Mesendoderm (in vitro differentiated cells): ENCODE measurements around the gene RPS6KB2.

Experiments used
- DNase-seq: peaks from one replicate; pipeline ENCODE4 v3.0.0; 2013
- H2AK5ac ChIP-seq: 2 replicates; pipeline ENCODE4 v1.6.1; 2013; ENCODE audit warnings: low read length, inconsistent platforms
- H2BK120ac ChIP-seq: 2 replicates; pipeline ENCODE4 v1.6.1; 2013; ENCODE audit warnings: low read depth, mild to moderate bottlenecking, low read length, moderate library complexity, mixed read lengths
- H2BK15ac ChIP-seq: replicated peaks from 2 replicates; pipeline ENCODE4 v1.6.1; 2013; ENCODE audit warnings: low read depth, mild to moderate bottlenecking, moderate library complexity
- H2BK5ac ChIP-seq: 2 replicates; pipeline ENCODE4 v1.6.1; 2013; ENCODE audit warnings: low read length, inconsistent platforms
- H3K18ac ChIP-seq: 2 replicates; pipeline ENCODE4 v1.6.1; 2013; ENCODE audit warnings: mild to moderate bottlenecking, low read length, mixed read lengths
- H3K23ac ChIP-seq: one replicate; pipeline ENCODE4 v1.6.1; 2013; ENCODE audit warnings: low read length
- H3K27ac ChIP-seq: 2 replicates; pipeline ENCODE4 v1.5.1; 2013; ENCODE audit warnings: low read depth, mild to moderate bottlenecking, inconsistent platforms, low read length, moderate library complexity
- H3K27me3 ChIP-seq: 2 replicates; pipeline ENCODE4 v1.6.1; 2013; ENCODE audit warnings: low read length, control low read depth, mild to moderate bottlenecking, inconsistent platforms; ENCODE audit not compliant: insufficient read depth, poor library complexity
- H3K36me3 ChIP-seq: 2 replicates; pipeline ENCODE4 v1.6.1; 2013; ENCODE audit warnings: low read length, inconsistent platforms; ENCODE audit not compliant: control insufficient read depth, insufficient read depth
- H3K4ac ChIP-seq: one replicate; pipeline ENCODE4 v1.6.1; 2013; ENCODE audit warnings: low read depth, mild to moderate bottlenecking, low read length, moderate library complexity
- H3K4me1 ChIP-seq: 2 replicates; pipeline ENCODE4 v1.6.1; 2013; ENCODE audit warnings: low read depth, low read length, inconsistent platforms; ENCODE audit not compliant: control insufficient read depth
- H3K4me2 ChIP-seq: 2 replicates; pipeline ENCODE4 v1.6.1; 2013; ENCODE audit warnings: low read length
- H3K4me3 ChIP-seq: 2 replicates; pipeline ENCODE4 v1.5.1; 2013; ENCODE audit warnings: mild to moderate bottlenecking, low read length
- H3K56ac ChIP-seq: one replicate; pipeline ENCODE4 v1.6.1; 2013; ENCODE audit warnings: low read length
- H3K79me1 ChIP-seq: 2 replicates; pipeline ENCODE4 v1.6.1; 2013; ENCODE audit warnings: low read length, inconsistent platforms
- H3K79me2 ChIP-seq: 2 replicates; pipeline ENCODE4 v1.6.1; 2013; ENCODE audit warnings: mild to moderate bottlenecking, low read length; ENCODE audit not compliant: control insufficient read depth, insufficient read depth
- H3K9ac ChIP-seq: 2 replicates; pipeline ENCODE4 v1.6.1; 2013; ENCODE audit warnings: low read length, inconsistent platforms
- H4K5ac ChIP-seq: one replicate; pipeline ENCODE4 v1.6.1; 2013; ENCODE audit warnings: low read length
- H4K8ac ChIP-seq: one replicate; pipeline ENCODE4 v1.6.1; 2013; ENCODE audit warnings: low read depth, mild to moderate bottlenecking, control low read depth, low read length, moderate library complexity
- WGBS: extraction: QIAGEN DNeasy Blood & Tissue Kit; methylation state at CpG from one replicate; pipeline ENCODE4 v1.1.7; 2013; ENCODE audit warnings: low lambda C conversion rate, missing lambda C conversion rate; ENCODE audit not compliant: insufficient coverage; ENCODE audit errors: extremely low coverage; 5-methylcytosine and 5-hydroxymethylcytosine counted together

RPS6KB2 gene

DNA sequence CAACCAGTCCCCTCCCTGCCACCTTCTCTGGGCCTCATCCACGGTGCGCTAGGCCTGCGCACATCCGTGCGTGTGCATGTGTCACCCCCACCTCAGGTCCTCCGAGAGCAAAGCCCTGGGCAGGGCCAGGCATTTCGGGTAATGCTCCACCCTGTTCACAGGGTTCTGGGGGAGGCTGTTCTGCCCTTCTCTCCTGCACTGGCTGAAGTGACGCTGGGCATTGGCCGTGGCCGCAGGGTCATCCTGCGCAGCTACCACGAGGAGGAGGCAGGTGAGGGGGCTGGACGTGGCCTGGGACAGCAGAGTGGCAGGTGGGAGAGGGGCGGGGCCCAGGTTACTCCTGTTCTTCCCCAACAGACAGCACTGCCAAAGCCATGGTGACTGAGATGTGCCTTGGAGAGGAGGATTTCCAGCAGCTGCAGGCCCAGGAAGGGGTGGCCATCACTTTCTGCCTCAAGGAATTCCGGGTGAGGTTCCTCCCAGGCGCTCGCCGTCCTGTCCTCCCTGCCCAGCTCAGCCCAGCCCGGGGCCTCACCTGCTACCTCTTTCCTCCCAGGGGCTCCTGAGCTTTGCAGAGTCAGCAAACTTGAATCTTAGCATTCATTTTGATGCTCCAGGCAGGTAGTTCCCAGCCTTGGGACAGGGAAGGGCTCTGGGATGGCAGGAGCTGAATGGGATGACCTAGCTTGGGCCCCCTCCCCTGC lies 32.6 kb upstream of the RPS6KB2 start:
- no peak overlapping the region for H3K4me2 ChIP-seq
- WGBS = no CpG with 5 or more reads among the region's 19 CpGs
- H4K8ac ChIP-seq = no peak overlapping the region
- H3K9ac ChIP-seq = no peak overlapping the region
- no peaks in the 10 kb centered on the region for H3K27me3 ChIP-seq
- no peak overlapping the region for H3K18ac ChIP-seq
- H3K36me3 ChIP-seq = peaks cover 9% of the 10 kb centered on the region
- no peak overlapping the region for H2BK15ac ChIP-seq
- H4K5ac ChIP-seq = no peak overlapping the region
- no peak overlapping the region for H3K27ac ChIP-seq
- no peak overlapping the region for H3K4ac ChIP-seq
- H3K79me1 ChIP-seq = peaks cover 18% of the 10 kb centered on the region
- no peak overlapping the region for H3K23ac ChIP-seq
- H3K56ac ChIP-seq = peak overlapping the region; percentile 67
- DNase-seq = no peak
- no peak overlapping the region for H2BK5ac ChIP-seq
- peaks cover 15% of the 10 kb centered on the region for H3K79me2 ChIP-seq
- H3K4me1 ChIP-seq = peaks cover 7% of the 10 kb centered on the region
- no peak overlapping the region for H2BK120ac ChIP-seq
- H2AK5ac ChIP-seq = no peak overlapping the region
- no peak overlapping the region for H3K4me3 ChIP-seq

GRCh38 chr11:67396259-67396581 lies 32.1 kb upstream of the RPS6KB2 start:
- Histone ChIP-seq H3K4me2 (no peak overlapping the region), H3K36me3 (peaks cover 9% of the 10 kb centered on the region), H3K79me1 (peaks cover 19% of the 10 kb centered on the region), H2AK5ac (no peak overlapping the region), H3K4me1 (peaks cover 8% of the 10 kb centered on the region), H3K4ac (no peak overlapping the region), H4K5ac (no peak overlapping the region), H3K27ac (peak overlapping the region; percentile 78), H3K4me3 (no peak overlapping the region), H3K56ac (peak overlapping the region; percentile 67), H2BK120ac (no peak overlapping the region), H2BK5ac (no peak overlapping the region), H3K9ac (peak overlapping the region; percentile 49), H3K27me3 (no peaks in the 10 kb centered on the region), H3K79me2 (peaks cover 19% of the 10 kb centered on the region), H2BK15ac (no peak overlapping the region), H4K8ac (no peak overlapping the region), H3K18ac (no peak overlapping the region), H3K23ac (no peak overlapping the region)
- no peak for DNase-seq
- WGBS = no CpG with 5 or more reads among the region's 7 CpGs

DNA sequence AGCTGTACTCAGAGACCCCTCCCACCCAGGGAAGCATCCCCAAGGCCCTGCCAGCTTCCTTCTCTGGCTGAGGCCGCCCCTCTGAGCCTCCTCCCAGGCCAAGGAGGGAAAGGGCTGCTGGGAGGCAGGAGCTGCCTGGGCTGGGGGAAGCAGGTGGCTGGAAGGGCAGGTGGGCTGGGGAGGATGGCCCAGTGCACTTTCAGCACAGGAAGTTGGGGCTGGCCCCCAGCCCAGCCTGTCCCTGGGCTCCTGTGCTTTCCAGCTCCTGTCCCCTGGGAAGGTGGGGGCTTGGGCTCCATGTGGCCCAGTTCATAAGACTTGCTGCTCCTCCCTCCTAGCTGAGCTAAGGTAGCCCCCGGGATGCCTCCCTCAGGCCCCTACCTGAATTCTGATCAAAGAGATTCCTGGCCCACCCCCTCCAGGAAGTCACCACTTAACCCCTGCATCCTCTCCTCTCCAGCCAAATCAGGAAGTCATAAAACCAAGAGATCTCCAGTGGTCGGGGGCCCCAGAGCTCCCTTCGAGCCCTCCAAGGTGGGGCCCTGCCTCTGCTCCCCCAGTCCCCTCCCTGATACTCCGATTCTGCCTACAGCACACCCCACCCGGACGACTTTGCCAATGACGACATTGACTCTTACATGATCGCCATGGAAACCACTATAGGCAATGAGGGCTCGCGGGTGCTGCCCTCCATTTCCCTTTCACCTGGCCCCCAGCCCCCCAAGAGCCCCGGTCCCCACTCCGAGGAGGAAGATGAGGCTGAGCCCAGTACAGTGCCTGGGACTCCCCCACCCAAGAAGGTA lies 31.5 kb upstream of the RPS6KB2 start:
- Histone ChIP-seq H2BK120ac (no peak overlapping the region), H3K27me3 (no peaks in the 10 kb centered on the region), H3K4me3 (no peak overlapping the region), H3K23ac (no peak overlapping the region), H3K9ac (peak overlapping the region; percentile 49), H2AK5ac (no peak overlapping the region), H4K8ac (no peak overlapping the region), H3K18ac (no peak overlapping the region), H3K27ac (peak overlapping the region; percentile 78), H3K79me1 (peaks cover 17% of the 10 kb centered on the region), H3K4me2 (no peak overlapping the region), H2BK5ac (peak overlapping the region; percentile 45), H3K4me1 (peaks cover 8% of the 10 kb centered on the region), H2BK15ac (no peak overlapping the region), H3K79me2 (peaks cover 20% of the 10 kb centered on the region), H3K36me3 (peaks cover 9% of the 10 kb centered on the region), H3K56ac (peak overlapping the region; percentile 64), H3K4ac (no peak overlapping the region), H4K5ac (no peak overlapping the region)
- peak; percentile 78 for DNase-seq
- WGBS = no CpG with 5 or more reads among the region's 13 CpGs

DNA sequence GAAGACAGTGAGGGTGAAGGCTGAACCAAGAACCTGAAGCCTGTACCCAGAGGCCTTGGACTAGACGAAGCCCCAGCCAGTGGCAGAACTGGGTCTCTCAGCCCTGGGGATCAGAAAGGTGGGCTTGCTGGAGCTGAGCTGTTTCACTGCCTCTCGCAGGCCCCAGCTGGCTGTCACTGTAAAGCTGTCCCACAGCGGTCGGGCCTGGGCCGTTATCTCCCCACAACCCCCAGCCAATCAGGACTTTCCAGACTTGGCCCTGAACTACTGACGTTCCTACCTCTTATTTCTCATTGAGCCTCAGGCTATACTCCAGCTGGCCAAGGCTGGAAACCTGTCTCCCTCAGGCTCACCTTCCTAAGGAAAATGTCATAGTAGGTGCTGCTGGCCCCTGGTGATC lies 30.8 kb upstream of the RPS6KB2 start:
- Histone ChIP-seq H3K79me2 (peaks cover 19% of the 10 kb centered on the region), H4K5ac (no peak overlapping the region), H3K18ac (no peak overlapping the region), H2BK120ac (no peak overlapping the region), H4K8ac (no peak overlapping the region), H3K79me1 (peaks cover 16% of the 10 kb centered on the region), H3K4me3 (no peak overlapping the region), H2BK15ac (no peak overlapping the region), H3K4ac (no peak overlapping the region), H3K9ac (no peak overlapping the region), H3K4me1 (peaks cover 8% of the 10 kb centered on the region), H3K27me3 (no peaks in the 10 kb centered on the region), H3K36me3 (peaks cover 9% of the 10 kb centered on the region), H3K27ac (peak overlapping the region; percentile 40), H2AK5ac (no peak overlapping the region), H3K56ac (peak overlapping the region; percentile 38), H2BK5ac (no peak overlapping the region), H3K4me2 (no peak overlapping the region), H3K23ac (no peak overlapping the region)
- no peak for DNase-seq
- no CpG with 5 or more reads among the region's 6 CpGs for WGBS

DNA sequence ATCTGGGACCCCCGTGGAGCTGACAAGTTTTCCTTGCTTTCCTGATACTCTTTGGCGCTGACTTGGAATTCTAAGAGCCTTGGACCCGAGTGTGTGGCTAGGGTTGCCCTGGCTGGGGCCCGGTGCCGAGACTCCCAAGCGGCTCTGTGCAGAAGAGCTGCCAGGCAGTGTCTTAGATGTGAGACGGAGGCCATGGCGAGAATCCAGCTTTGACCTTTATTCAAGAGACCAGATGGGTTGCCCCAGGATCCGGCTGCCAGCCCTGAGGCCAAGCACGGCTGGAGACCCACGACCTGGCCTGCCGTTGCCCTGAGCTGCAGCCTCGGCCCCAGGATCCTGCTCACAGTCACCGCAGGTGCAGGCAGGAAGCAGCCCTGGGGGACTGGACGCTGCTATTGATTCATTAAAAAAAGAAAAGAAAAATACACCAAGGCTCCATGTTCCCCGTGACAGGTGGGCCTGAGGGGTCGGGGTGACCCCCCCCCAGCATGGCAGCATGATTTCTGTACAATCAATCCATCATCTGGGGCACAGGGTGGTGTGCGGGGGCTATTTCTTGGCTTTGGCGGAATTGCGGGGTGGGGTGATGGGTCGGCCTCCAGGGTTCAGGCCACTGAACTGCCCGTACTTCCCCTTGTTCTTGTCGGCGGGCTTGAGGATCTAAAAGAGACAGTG lies 30.2 kb upstream of the RPS6KB2 start:
- Histone ChIP-seq H3K4ac (no peak overlapping the region), H3K23ac (no peak overlapping the region), H3K36me3 (peaks cover 9% of the 10 kb centered on the region), H2BK5ac (no peak overlapping the region), H3K56ac (no peak overlapping the region), H4K5ac (no peak overlapping the region), H3K4me2 (no peak overlapping the region), H2BK120ac (no peak overlapping the region), H3K79me1 (peaks cover 14% of the 10 kb centered on the region), H3K4me3 (no peak overlapping the region), H2BK15ac (no peak overlapping the region), H3K27ac (no peak overlapping the region), H3K9ac (no peak overlapping the region), H3K79me2 (peaks cover 17% of the 10 kb centered on the region), H3K18ac (no peak overlapping the region), H3K4me1 (peaks cover 8% of the 10 kb centered on the region), H4K8ac (no peak overlapping the region), H3K27me3 (no peaks in the 10 kb centered on the region), H2AK5ac (no peak overlapping the region)
- no CpG with 5 or more reads among the region's 24 CpGs for WGBS
- no peak for DNase-seq
